Stimulated activated CD8-positive, alpha-beta memory T cell treated with anti-CD3 and anti-CD28 coated beads, Interleukin-15, amount 100 ng/mL, for 24 hours (primary cell): ENCODE data around the gene BICRAL.
A peak's percentile ranks its signal among the peaks of the same experiment; 100 is the strongest.
"Not testable (repeated sequence)": the region's sequence is repeated elsewhere in the genome, so short reads cannot be mapped to it uniquely, and the experiment has no call there.

ENCODE experiments used
- DNase-seq: peaks from one replicate; pipeline ENCODE4 v3.0.0-alpha.2; 2020; ENCODE audit warnings: low read depth

The BICRAL gene

DNA sequence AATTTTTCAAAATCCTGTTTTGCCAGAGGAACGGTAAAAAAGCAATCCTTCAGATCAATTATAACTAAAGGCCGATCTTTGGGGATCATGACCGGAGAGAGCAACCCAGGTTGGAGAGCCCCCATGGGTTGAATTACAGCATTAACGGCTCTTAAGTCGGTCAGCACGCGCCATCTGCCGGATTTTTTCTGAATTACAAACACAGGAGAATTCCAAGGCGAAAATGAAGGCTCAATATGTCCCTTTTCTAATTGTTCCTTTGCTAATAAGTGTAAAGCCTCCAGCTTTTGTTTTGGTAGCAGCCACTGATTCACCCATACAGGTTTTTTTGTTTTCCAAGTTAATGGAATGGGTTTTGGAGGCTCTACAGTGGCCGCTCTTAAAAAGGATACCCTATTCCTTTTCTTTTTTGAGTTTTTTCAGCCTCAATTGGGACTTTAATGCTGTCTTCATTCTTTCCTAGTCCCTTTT lies 117.1 kb downstream of the BICRAL start:
- DNase-seq, result peak; percentile 31

DNA sequence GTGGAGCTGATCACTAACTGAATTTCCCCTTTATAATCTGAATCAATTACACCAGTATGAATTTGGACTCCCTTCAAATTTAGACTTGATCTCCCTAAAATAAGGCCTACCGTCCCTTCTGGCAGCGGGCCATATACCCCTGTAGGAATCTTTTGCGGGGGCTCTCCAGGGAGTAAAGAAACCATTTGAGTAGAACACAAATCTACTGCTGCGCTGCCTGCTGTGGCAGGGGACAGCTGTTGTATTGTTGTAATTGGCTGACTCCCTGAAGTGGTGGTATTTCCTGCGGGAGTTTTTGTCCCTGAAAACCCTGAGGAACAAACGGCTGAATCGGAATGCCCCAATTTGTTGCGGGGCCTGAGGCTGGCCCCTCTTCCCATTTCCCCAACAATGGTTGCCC lies 118.0 kb downstream of the BICRAL start:
- DNase-seq, result no peak

DNA sequence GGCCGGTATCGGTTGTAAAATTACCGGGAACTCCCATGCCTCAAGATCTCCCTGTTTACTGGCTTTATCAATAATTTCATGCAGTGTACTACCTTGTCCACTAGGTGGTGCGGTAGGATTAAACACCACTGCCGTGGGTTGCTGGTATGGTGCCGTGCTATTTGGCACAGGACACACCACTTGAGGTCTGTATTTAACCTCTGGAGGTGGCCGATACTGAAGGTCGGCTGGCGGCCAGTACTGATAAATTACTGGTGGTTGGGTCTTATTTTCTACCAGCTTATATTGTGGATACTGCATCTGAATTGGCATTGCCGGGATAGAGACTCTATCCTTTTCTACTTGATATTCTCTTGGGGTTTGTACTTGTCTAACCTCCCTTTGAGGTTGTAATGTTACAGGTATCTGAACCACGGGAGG lies 119.7 kb downstream of the BICRAL start:
- DNase-seq, result no peak

DNA sequence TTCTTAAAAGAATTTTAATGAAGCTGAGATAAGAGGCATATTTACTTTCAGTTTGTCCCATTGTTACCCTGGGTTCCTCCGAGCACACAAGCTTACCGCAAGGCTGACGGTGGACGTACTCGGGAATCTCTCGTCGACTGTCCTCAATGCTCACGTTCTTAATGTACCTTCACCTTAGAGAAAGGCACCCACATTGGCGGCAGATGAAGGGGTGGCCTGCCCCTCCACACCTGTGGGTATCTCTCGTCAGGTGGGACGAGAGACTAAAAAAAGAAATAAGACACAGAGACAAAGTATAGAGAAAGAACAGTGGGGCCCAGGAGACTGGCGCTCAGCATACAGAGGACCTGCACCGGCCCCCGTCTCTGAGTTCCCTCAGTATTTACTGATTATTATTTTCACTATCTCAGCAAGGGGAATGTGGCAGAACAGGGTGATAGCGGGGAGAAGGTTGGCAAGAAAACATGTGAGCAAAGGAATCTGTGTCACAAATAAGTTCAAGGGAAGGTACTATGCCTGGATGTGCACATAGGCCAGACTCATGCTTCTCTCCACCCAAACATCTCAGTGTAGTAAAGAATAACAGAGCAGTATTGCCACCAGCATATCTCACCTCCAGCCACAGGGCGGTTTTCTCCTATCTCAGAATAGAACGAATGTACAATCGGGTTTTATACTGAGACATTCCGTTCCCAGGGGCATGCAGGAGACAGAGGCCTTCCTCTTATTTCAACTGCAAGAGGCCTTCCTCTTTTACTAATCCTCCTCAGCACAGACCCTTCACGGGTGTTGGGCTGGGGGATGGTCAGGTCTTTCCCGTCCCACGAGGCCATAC lies 120.8 kb downstream of the BICRAL start:
- not testable (repeated sequence) for DNase-seq

DNA sequence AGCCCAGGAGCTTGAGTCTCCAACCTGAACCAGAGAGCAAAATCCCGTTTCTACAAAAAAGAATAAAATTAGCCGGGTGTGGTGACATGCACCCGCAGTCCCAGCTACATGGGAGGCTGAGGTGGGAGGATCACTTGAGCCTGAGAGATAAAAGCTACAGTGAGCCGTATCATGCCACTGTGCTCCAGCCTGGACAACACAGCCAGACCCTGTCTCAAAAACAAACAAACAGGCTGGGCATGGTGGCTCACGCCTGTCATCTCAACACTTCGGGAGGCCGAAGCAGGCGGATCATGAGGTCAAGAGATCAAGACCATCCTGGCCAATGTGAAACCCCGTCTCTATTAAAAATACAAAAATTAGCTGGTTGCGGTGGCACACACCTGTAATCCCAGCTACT lies 122.6 kb downstream of the BICRAL start:
- no peak for DNase-seq

DNA sequence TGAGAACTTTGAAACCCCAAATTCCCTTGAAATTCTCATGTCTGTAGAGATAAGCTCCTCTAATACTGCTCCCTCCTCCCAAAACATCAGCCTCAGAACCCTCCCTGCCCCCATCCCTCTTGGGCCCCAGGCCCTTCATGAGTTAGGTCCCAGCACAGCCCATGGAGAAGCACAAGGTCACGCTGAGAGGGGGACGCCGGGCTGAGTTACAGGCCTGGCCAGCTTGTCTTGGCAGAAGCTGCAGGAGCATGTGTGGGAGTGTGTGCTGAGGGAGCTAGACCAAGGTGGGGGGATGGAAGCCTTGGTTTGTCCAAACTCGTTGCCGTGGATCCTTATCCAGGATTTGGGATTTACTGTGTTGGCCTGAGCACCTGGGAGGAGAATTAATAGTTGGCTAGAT lies 125.5 kb downstream of the BICRAL start:
- no peak for DNase-seq

DNA sequence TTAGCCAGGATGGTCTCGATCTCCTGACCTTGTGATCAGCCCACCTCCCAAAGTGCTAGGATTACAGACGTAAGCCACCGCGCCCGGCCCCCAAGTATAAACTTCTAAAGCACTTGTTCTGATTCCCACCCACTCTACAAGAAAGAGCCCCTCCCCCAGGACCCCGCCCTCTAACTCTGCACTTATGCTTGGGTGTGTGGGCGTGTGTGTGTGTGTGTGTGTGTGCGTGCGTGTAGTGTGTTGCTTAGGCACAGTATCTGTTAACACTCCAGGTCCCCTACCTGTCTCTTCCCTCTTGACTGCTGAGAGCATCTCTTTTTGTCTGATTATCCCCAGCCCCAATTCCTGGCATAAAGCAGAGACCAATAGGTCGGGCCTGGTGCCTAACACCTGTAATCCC lies 128.0 kb downstream of the BICRAL start:
- no peak for DNase-seq

DNA sequence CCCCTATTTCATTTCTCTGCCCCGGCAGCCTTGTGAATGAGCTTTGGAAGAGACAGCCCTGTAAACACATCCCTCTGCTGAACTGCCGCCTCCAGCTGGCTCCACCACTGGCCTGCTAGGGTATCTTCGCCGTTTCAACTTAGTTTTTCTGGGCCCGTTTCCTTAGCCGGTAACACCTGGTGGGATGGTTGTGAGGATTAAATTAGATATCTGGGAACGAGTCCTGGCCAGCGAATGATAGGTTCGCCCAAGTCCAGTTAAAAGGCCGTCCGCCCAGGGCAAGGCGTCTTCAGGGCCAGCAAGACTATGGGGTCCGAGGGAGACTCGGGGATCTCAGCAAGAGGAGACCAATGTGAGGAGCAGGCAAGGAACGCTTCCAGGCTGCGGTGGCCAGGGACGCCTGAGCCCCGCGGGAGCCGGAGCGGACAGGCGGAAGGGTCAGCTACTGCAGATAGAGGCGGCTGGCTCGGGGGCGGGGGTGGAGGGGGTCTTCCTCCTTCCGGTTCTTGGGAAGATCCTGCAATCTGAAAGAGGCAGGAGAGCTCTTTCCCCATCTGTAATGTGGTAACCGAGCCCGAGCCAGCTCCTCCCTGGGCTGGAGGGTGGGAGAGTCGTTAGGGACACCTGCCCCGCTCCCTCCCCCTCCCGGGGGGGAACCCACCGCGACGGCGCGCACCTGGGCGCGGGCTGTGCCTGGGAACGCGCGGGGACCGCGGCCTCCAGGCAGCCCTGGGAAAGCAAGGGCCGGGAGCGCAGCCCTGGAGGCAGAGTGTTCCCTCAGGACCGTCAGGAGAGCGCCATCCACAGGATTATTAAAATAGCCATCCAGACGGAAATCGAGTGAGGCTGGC lies 129.5 kb downstream of the BICRAL start:
- no peak for DNase-seq

DNA sequence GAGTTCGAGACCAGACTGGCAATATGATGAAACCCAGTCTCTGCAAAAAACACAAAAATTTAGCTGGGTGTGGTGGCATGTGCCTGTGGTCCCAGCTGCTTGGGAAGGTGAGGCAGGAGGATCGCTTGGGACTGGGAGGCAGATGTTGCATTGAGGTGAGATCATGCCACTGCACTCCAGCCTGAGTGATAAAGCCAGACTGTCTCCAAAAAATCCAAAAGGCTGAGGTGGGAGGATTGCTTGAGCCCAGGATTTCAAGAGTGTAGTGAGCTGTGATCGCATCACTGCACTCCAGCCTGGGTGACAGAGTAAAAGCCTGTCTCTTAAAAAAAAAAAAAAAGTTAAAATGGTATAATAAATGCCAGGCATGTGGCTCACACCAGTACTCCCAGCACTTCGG lies 132.7 kb downstream of the BICRAL start:
- no peak for DNase-seq

DNA sequence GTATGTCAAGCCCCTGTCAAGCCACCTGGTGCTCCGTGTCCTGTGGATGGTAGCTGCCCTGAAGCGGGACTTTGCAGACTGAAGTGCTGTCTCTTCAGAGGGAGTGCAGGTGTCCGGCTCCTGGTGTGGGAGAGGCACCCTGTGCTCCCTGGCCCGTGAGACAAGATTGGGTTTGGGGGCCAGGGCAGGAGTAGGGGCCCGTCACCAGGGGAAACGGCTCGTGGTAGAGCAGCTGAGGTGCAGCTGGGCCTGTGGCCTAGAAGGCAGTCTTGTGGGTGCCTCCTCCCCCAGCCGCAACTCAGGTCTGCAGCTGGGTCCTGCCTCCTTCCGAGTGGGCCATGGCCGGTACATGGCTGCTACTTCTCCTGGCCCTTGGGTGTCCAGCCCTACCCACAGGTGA lies 133.9 kb downstream of the BICRAL start, which contains the start of gene PTCRA:
TSS of gene PTCRA (plus strand) at position 322 of the 400 bp plus-strand sequence. CDS start at position 339, 17 bp downstream.
- DNase-seq, result no peak

DNA sequence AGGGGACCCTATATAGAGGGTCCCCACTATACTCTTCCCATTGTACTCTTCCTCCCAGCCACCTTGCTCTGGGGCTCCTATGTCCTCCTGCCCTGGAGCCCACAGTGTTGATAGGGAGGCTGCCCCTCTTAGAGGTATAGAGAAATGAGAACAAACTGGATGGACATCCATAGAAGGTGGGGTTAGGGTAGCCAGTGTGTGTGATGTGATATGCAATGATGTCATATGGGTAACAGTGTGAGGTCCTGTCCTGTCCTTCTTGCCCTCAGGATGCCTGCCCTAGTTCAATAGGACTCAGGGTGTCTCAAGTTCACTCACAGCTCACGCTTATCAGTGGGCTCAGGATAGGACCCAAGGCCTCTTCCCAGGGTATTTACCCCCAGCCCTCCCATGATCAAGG lies 134.4 kb downstream of the BICRAL start:
- no peak for DNase-seq
